CD14-positive monocyte (primary cell): ENCODE data around the gene NINL. TPM values are rescaled to one million over a fixed set of nuclear protein-coding genes. Genes with fewer than 3 reads are reported as not detected.

ENCODE experiments used
- DNase-seq, 3 donors: peaks; one replicate each; pipeline ENCODE4 v3.0.0-alpha.2; 2011 to 2022
- H2AFZ ChIP-seq: 2 replicates; pipeline ENCODE4 v1.6.0; 2012; ENCODE audit warnings: mild to moderate bottlenecking, low read depth, low read length, inconsistent platforms; ENCODE audit not compliant: insufficient read depth, poor library complexity, severe bottlenecking
- H3K27ac ChIP-seq, 2 donors: 1 replicate in 1 of 2; 2 replicates in 1 of 2; pipeline ENCODE4 v1.5.1; 2012 to 2013; ENCODE audit warnings: low read length in 2 of 2, control low read depth in 1 of 2, inconsistent platforms in 1 of 2, low read depth in 1 of 2, mild to moderate bottlenecking in 1 of 2
- H3K27me3 ChIP-seq, 2 donors: one replicate each; pipeline versions ENCODE4 v1.6.0 to v1.6.1; 2011 to 2013; ENCODE audit warnings: low read length in 2 of 2; ENCODE audit not compliant: control insufficient read depth in 2 of 2, insufficient read depth in 2 of 2
- H3K36me3 ChIP-seq, 2 donors: replicated peaks in 1 of 2; 1 replicate in 1 of 2; 2 replicates in 1 of 2; pipeline versions ENCODE4 v1.5.1 to v1.6.1; 2012 to 2013; ENCODE audit warnings: low read length in 2 of 2, control low read depth in 1 of 2, inconsistent platforms in 1 of 2, mild to moderate bottlenecking in 1 of 2; ENCODE audit not compliant: insufficient read depth in 2 of 2, control insufficient read depth in 1 of 2
- H3K4me1 ChIP-seq, 2 donors: 1 replicate in 1 of 2; 2 replicates in 1 of 2; pipeline versions ENCODE4 v1.5.1 to v1.6.1; 2012 to 2013; ENCODE audit warnings: low read length in 2 of 2, control low read depth in 1 of 2, inconsistent platforms in 1 of 2, mild to moderate bottlenecking in 1 of 2, moderate library complexity in 1 of 2; ENCODE audit not compliant: insufficient read depth in 2 of 2, control insufficient read depth in 1 of 2
- H3K4me2 ChIP-seq: replicated peaks from 2 replicates; pipeline ENCODE3; 2012; ENCODE audit warnings: low read length, moderate library complexity, mild to moderate bottlenecking; ENCODE audit not compliant: poor library complexity, severe bottlenecking; ENCODE audit errors: extremely low read depth
- H3K4me3 ChIP-seq, 3 experiments: fragments of 200-600 bp in 1 of 3; sonication (generic) in 1 of 3; replicated peaks in 1 of 3; 1 replicate in 2 of 3; 2 replicates in 1 of 3; pipeline ENCODE4 v1.5.1; 2011 to 2013; ENCODE audit warnings: low read length in 3 of 3, mild to moderate bottlenecking in 3 of 3, control low read depth in 2 of 3, low read depth in 2 of 3, inconsistent platforms in 1 of 3, moderate library complexity in 1 of 3
- H3K79me2 ChIP-seq: 2 replicates; pipeline ENCODE4 v1.6.0; 2012; ENCODE audit warnings: mild to moderate bottlenecking, control low read depth, inconsistent platforms, low read length, moderate library complexity; ENCODE audit not compliant: insufficient read depth
- H3K9ac ChIP-seq: 2 replicates; pipeline ENCODE4 v1.6.0; 2017; ENCODE audit warnings: low read length, mild to moderate bottlenecking; ENCODE audit not compliant: insufficient read depth, poor library complexity, severe bottlenecking
- H3K9me3 ChIP-seq, 2 donors: replicated peaks in 1 of 2; 1 replicate in 1 of 2; 2 replicates in 1 of 2; pipeline versions ENCODE4 v1.5.1 to v1.6.1; 2012 to 2013; ENCODE audit warnings: low read length in 2 of 2, control low read depth in 1 of 2; ENCODE audit not compliant: control insufficient read depth in 1 of 2, insufficient read depth in 1 of 2
- H4K20me1 ChIP-seq: 2 replicates; pipeline ENCODE4 v1.6.0; 2012; ENCODE audit warnings: mild to moderate bottlenecking, low read length, control low read depth, moderate library complexity; ENCODE audit not compliant: insufficient read depth
- H3K27ac Mint-ChIP-seq, 7 donors: one replicate each; pipeline ENCODE4 v1.8.0; 2020; ENCODE audit warnings: mild to moderate bottlenecking in 7 of 7, mixed read lengths in 7 of 7, moderate library complexity in 6 of 7, inconsistent platforms in 2 of 7
- H3K27me3 Mint-ChIP-seq, 3 donors: one replicate each; pipeline ENCODE4 v1.8.0; 2021 to 2022; ENCODE audit warnings: low read depth in 3 of 3, mild to moderate bottlenecking in 3 of 3, mixed read lengths in 3 of 3, moderate library complexity in 3 of 3, inconsistent platforms in 1 of 3
- H3K36me3 Mint-ChIP-seq, 2 donors: one replicate each; pipeline ENCODE4 v1.8.0; 2020; ENCODE audit warnings: mixed read lengths in 2 of 2, inconsistent platforms in 1 of 2, mild to moderate bottlenecking in 1 of 2
- H3K4me1 Mint-ChIP-seq: one replicate; pipeline ENCODE4 v1.8.0; 2020; ENCODE audit warnings: mild to moderate bottlenecking, mixed read lengths
- H3K4me3 Mint-ChIP-seq, 2 donors: one replicate each; pipeline ENCODE4 v1.8.0; 2020; ENCODE audit warnings: mild to moderate bottlenecking in 2 of 2, mixed read lengths in 2 of 2, moderate library complexity in 1 of 2
- H3K9me3 Mint-ChIP-seq, 7 donors: one replicate each; pipeline ENCODE4 v1.8.0; 2020 to 2022; ENCODE audit warnings: mixed read lengths in 7 of 7, mild to moderate bottlenecking in 6 of 7, moderate library complexity in 6 of 7, inconsistent platforms in 2 of 7
- WGBS: methylation state at CpG from one replicate; pipeline ENCODE4 v1.1.5; 2013; ENCODE audit warnings: missing lambda C conversion rate; ENCODE audit not compliant: insufficient coverage; 5-methylcytosine and 5-hydroxymethylcytosine counted together
- intact Hi-C, 2 donors: fragments of 100-400 bp; cut with micrococcal nuclease; formaldehyde crosslinking; loops; one replicate each; pipeline versions ENCODE4 v1.15.0 to v1.15.1; 2023
- polyA plus RNA-seq, 3 donors: library from polyadenylated mRNA; depleted of rRNA in 1 of 3; unstranded in 2 of 3; stranded (reverse) in 1 of 3; fragments of 300-500 nt in 2 of 3; fragments of >200 nt in 1 of 3; fragmentation: Illumina TruSeq in 2 of 3; gene quantifications; 1 replicate in 2 of 3; 2 replicates in 1 of 3; pipeline ENCODE4 v1.2.3, GENCODE V29; 2012 to 2021
- TF ChIP-seq, protein P1 (sequence below): fragments of 200-600 bp; IDR thresholded peaks from one replicate; pipeline ENCODE4 v1.8.0; 2022; ENCODE audit warnings: antibody characterized with exemption, mild to moderate bottlenecking

NINL gene
- polyA plus RNA-seq, 3 donors = 0.08 to 0.15 TPM; not detected in 1

DNA sequence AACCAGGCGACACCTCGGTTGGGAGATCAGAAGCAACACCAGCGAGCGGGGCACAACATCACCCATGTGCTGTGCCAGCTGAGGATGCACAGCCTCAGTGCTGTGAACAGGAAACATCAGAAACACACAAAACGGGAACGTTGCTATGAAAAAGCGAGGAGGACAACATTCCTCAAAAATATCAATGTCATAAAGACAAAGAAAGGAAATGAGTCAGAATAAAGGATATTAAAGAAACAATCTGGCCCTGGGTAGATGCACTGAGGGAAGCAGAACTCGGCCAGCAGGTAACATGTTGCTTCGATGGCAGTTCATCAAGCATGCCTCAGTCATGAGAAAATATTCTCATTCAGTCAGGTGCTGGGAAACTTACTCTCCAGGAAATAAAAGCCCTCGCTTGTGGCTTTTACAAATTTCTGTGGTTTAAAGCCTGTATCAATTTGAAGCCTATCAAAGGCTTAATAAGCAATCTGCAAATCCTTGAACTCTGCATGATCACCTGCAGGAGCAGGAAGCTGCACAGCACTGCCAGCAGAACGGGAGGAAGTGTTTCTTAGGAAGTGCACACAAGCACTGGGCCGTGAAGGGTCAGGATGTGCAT lies 100.3 kb downstream of the NINL start:
- no peak overlapping the region for H3K4me3 Mint-ChIP-seq
- 49% methylated on average over 4 of the region's 12 CpGs for WGBS
- TF ChIP-seq, protein P1, sequence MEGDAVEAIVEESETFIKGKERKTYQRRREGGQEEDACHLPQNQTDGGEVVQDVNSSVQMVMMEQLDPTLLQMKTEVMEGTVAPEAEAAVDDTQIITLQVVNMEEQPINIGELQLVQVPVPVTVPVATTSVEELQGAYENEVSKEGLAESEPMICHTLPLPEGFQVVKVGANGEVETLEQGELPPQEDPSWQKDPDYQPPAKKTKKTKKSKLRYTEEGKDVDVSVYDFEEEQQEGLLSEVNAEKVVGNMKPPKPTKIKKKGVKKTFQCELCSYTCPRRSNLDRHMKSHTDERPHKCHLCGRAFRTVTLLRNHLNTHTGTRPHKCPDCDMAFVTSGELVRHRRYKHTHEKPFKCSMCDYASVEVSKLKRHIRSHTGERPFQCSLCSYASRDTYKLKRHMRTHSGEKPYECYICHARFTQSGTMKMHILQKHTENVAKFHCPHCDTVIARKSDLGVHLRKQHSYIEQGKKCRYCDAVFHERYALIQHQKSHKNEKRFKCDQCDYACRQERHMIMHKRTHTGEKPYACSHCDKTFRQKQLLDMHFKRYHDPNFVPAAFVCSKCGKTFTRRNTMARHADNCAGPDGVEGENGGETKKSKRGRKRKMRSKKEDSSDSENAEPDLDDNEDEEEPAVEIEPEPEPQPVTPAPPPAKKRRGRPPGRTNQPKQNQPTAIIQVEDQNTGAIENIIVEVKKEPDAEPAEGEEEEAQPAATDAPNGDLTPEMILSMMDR = no peak

DNA sequence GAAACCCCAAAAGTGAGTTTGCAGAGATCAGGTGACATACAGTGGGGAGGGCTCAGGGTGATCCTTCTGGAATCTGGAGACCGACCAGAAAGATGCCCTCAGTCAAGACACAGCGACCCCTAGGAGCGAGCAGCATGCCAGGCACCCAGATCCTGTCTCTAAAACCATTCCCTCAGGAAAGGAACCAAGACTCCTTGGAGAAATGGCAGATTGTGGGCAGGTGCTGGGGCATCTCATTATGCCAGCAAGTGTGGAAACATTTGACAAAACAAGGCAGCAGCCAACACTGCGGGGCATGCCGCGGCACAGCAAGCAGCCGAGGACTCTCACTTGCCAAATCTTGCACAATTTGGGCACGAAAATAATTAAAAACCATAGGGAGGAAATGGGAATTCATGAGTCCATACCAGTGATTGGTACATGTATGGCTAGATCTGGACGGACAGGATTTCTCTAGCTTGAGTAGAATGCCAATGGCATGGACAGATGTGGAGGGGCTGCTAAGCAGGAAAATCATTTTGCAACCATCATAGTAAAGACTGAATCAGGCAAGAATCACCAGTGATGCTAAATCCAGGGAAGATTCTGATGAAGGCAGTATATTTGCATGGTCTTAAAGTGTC lies 101.0 kb downstream of the NINL start:
- WGBS = 84% methylated on average over 5 of the region's 9 CpGs

More for the DNA sequence above, 100.3 kb downstream of the NINL start:
- intact Hi-C loops = no loop called here
- Histone ChIP-seq H3K36me3 (no peaks in the 10 kb centered on the region), H3K9me3 (no peaks in the 10 kb centered on the region), H3K27ac (no peak overlapping the region), H3K9ac (no peak overlapping the region), H3K4me3 (no peak overlapping the region), H2AFZ (no peak overlapping the region), H3K27me3 (peaks cover 0 to 8% of the 10 kb centered on the region in 2 donors), H3K79me2 (no peaks in the 10 kb centered on the region), H3K4me1 (no peaks in the 10 kb centered on the region), H3K4me2 (no peak overlapping the region), H4K20me1 (no peaks in the 10 kb centered on the region)
- Mint-ChIP-seq H3K27me3 (peaks cover 10 to 23% (median 12%) of the 10 kb centered on the region in 3 donors), H3K9me3 (no peaks in the 10 kb centered on the region), H3K36me3 (no peaks in the 10 kb centered on the region), H3K4me1 (no peaks in the 10 kb centered on the region), H3K27ac (no peak overlapping the region)
- DNase-seq = no peak

More for the DNA sequence above, 101.0 kb downstream of the NINL start:
- H4K20me1 ChIP-seq = no peaks in the 10 kb centered on the region
- H3K27ac Mint-ChIP-seq = no peak overlapping the region
- peaks cover 0 to 8% of the 10 kb centered on the region in 2 donors for H3K27me3 ChIP-seq
- peaks cover 10 to 23% (median 12%) of the 10 kb centered on the region in 3 donors for H3K27me3 Mint-ChIP-seq
- no peaks in the 10 kb centered on the region for H3K9me3 Mint-ChIP-seq
- no peak overlapping the region for H3K9ac ChIP-seq
- no peak overlapping the region for H3K4me3 Mint-ChIP-seq
- no peaks in the 10 kb centered on the region for H3K36me3 ChIP-seq
- H3K27ac ChIP-seq = no peak overlapping the region
- H3K36me3 Mint-ChIP-seq = no peaks in the 10 kb centered on the region
- no peak overlapping the region for H3K4me2 ChIP-seq
- no peaks in the 10 kb centered on the region for H3K4me1 Mint-ChIP-seq
- intact Hi-C loops = no loop called here
- TF ChIP-seq, protein P1 = no peak
- H3K4me3 ChIP-seq = no peak overlapping the region
- no peak for DNase-seq
- no peak overlapping the region for H2AFZ ChIP-seq
- H3K79me2 ChIP-seq = no peaks in the 10 kb centered on the region
- H3K4me1 ChIP-seq = no peaks in the 10 kb centered on the region
- no peaks in the 10 kb centered on the region for H3K9me3 ChIP-seq
